Fibroblast of the aortic adventitia (primary cell): ENCODE data around the gene CDC14A. TPM values are rescaled to one million over a fixed set of nuclear protein-coding genes. Genes with fewer than 3 reads are reported as not detected.

Experiments used
- DNase-seq: peaks from one replicate; pipeline ENCODE4 v3.0.0-alpha.2; 2010; ENCODE audit warnings: low read depth
- H3K4me3 ChIP-seq: 2 replicates; pipeline ENCODE4 v1.5.1; 2011; ENCODE audit warnings: low read depth, mild to moderate bottlenecking, control low read depth, low read length, moderate library complexity
- CTCF ChIP-seq: IDR thresholded peaks from 2 replicates; pipeline ENCODE4 v1.5.1; 2011; ENCODE audit warnings: mild to moderate bottlenecking, low read length, control low read depth, inconsistent platforms; ENCODE audit not compliant: insufficient read depth
- total RNA-seq: library from RNA; depleted of rRNA; stranded (reverse); fragments of >200 nt; gene quantifications from 2 replicates; pipeline ENCODE4 v1.2.3, GENCODE V29; 2012; ENCODE audit warnings: low replicate concordance

The CDC14A gene
- total RNA-seq, 1 donor: 5.0 TPM

- no peak for TF ChIP-seq CTCF
- no peak for DNase-seq
- no peak overlapping the region for H3K4me3 ChIP-seq
Measured at GRCh38 chr1:100565937-100566699, 213.8 kb downstream of the CDC14A start.

GRCh38 chr1:100567062-100567461 is 214.8 kb downstream of the CDC14A start:
- TF ChIP-seq CTCF: no peak
- DNase-seq: no peak
- H3K4me3 ChIP-seq: no peak overlapping the region

Other genes starting within 250 kb of the CDC14A start
- 0.74 and 9.5 TPM in 2 replicates for gene SASS6, start 219.6 kb upstream of the CDC14A start, total RNA-seq
- 7.0 and 15.0 TPM in 2 replicates for gene TRMT13, start 219.3 kb upstream of the CDC14A start, total RNA-seq
- 0.36 and 3.7 TPM in 2 replicates for gene LRRC39, start 174.2 kb upstream of the CDC14A start, total RNA-seq
- 7.7 and 10.8 TPM in 2 replicates for gene DBT, start 102.7 kb upstream of the CDC14A start, total RNA-seq
- gene RTCA, start 86.3 kb upstream of the CDC14A start, total RNA-seq: 43.2 and 118 TPM in 2 replicates
- not detected in 2 replicates for gene GPR88, start 185.6 kb downstream of the CDC14A start, total RNA-seq